IMR-90 (cell line): Measurements from ENCODE around the gene CRIM1. TPM values are rescaled to one million over a fixed set of nuclear protein-coding genes. Genes with fewer than 3 reads are reported as not detected.

ENCODE experiments used
- ATAC-seq: fragments of 200-7000 bp; cut with Tn5 transposase; 2 replicates; pipeline ENCODE4 v1.9.1; 2020; ENCODE audit warnings: low read depth, mild to moderate bottlenecking, moderate library complexity
- BruUV-seq: library from RNA; stranded (reverse); fragments of 400-500 nt; replicated peaks from 2 replicates; lab custom pipeline; 2021; lab: Mats Ljungman, UMichigan
- CTCF ChIA-PET: fragments of 300-600 bp; formaldehyde crosslinking; extraction: SDS; loops from one replicate; lab custom pipeline; 2021; ENCODE audit warnings: antibody characterized with exemption; lab: Yijun Ruan, JAX
- POLR2A ChIA-PET: fragments of 300-600 bp; sonication (Branson Sonifier 250); formaldehyde crosslinking; loops from one replicate; lab custom pipeline; 2022; ENCODE audit warnings: antibody characterized with exemption; ENCODE audit not compliant: unreplicated experiment; lab: Charles Lee
- DNase-seq: peaks from one replicate; pipeline ENCODE4 v3.0.0; 2013
- H2AFZ ChIP-seq: replicated peaks from 2 replicates; pipeline ENCODE3; 2013; ENCODE audit warnings: low read length, mild to moderate bottlenecking; ENCODE audit not compliant: poor library complexity
- H2AK5ac ChIP-seq: 2 replicates; pipeline ENCODE4 v1.6.1; 2013; ENCODE audit warnings: low read depth, low read length, inconsistent platforms
- H2AK9ac ChIP-seq: replicated peaks from 2 replicates; pipeline ENCODE3; 2013; ENCODE audit warnings: mild to moderate bottlenecking, low read depth, low read length, moderate library complexity; ENCODE audit not compliant: poor library complexity
- H2BK120ac ChIP-seq: 2 replicates; pipeline ENCODE4 v1.6.1; 2013; ENCODE audit warnings: low read depth, low read length, inconsistent platforms
- H2BK15ac ChIP-seq: 3 replicates; pipeline ENCODE4 v1.6.1; 2013; ENCODE audit warnings: low read depth, low read length, inconsistent platforms
- H2BK20ac ChIP-seq: 2 replicates; pipeline ENCODE4 v1.6.1; 2013; ENCODE audit warnings: low read depth, mild to moderate bottlenecking, inconsistent platforms, low read length, moderate library complexity
- H2BK5ac ChIP-seq: 2 replicates; pipeline ENCODE4 v1.6.1; 2013; ENCODE audit warnings: mild to moderate bottlenecking, low read depth, low read length, inconsistent platforms; ENCODE audit not compliant: poor library complexity, severe bottlenecking
- H3K14ac ChIP-seq: replicated peaks from 2 replicates; pipeline ENCODE4 v1.6.1; 2013; ENCODE audit warnings: low read depth, low read length, inconsistent platforms
- H3K18ac ChIP-seq: 2 replicates; pipeline ENCODE4 v1.6.1; 2013; ENCODE audit warnings: low read depth, low read length, control low read depth
- H3K23ac ChIP-seq: 2 replicates; pipeline ENCODE4 v1.6.1; 2013; ENCODE audit warnings: low read depth, low read length, inconsistent platforms
- H3K27ac ChIP-seq: 2 replicates; pipeline ENCODE4 v1.5.1; 2013; ENCODE audit warnings: mild to moderate bottlenecking, control low read depth, low read length; ENCODE audit not compliant: insufficient read depth
- H3K27me3 ChIP-seq: 2 replicates; pipeline ENCODE4 v1.6.1; 2013; ENCODE audit warnings: low read length; ENCODE audit not compliant: control insufficient read depth, insufficient read depth
- H3K36me3 ChIP-seq: 2 replicates; pipeline ENCODE4 v1.6.1; 2013; ENCODE audit warnings: low read length, mixed read lengths; ENCODE audit not compliant: control insufficient read depth, insufficient read depth
- H3K4ac ChIP-seq: 2 replicates; pipeline ENCODE4 v1.6.1; 2013; ENCODE audit warnings: low read depth, low read length, inconsistent platforms
- H3K4me1 ChIP-seq: 2 replicates; pipeline ENCODE4 v1.6.1; 2013; ENCODE audit warnings: low read length, mixed read lengths; ENCODE audit not compliant: control insufficient read depth, insufficient read depth
- H3K4me2 ChIP-seq: 2 replicates; pipeline ENCODE4 v1.6.1; 2013; ENCODE audit warnings: low read depth, mild to moderate bottlenecking, control low read depth, low read length, moderate library complexity
- H3K4me3 ChIP-seq: 2 replicates; pipeline ENCODE4 v1.5.1; 2013; ENCODE audit warnings: low read depth, mild to moderate bottlenecking, control low read depth, low read length, moderate library complexity; ENCODE audit not compliant: insufficient read depth
- H3K56ac ChIP-seq: 2 replicates; pipeline ENCODE4 v1.6.1; 2013; ENCODE audit warnings: low read length, inconsistent platforms; ENCODE audit not compliant: insufficient read depth; ENCODE audit errors: extremely low read depth
- H3K79me1 ChIP-seq, 2 experiments: 2 replicates each; pipeline ENCODE4 v1.6.1; 2013; ENCODE audit warnings: low read length in 2 of 2, inconsistent platforms in 1 of 2, low read depth in 1 of 2
- H3K9ac ChIP-seq: 2 replicates; pipeline ENCODE4 v1.6.1; 2013; ENCODE audit warnings: low read depth, low read length, control low read depth
- H3K9me1 ChIP-seq: 2 replicates; pipeline ENCODE4 v1.6.1; 2013; ENCODE audit warnings: low read length, inconsistent platforms; ENCODE audit not compliant: insufficient read depth
- H3K9me3 ChIP-seq: 2 replicates; pipeline ENCODE4 v1.6.1; 2013; ENCODE audit warnings: low read length; ENCODE audit not compliant: control insufficient read depth, insufficient read depth
- H4K20me1 ChIP-seq: 2 replicates; pipeline ENCODE4 v1.6.1; 2013; ENCODE audit warnings: low read length, inconsistent platforms; ENCODE audit not compliant: insufficient read depth
- H4K5ac ChIP-seq: 2 replicates; pipeline ENCODE4 v1.6.1; 2013; ENCODE audit warnings: mild to moderate bottlenecking, low read depth, low read length, control low read depth
- H4K8ac ChIP-seq, 2 experiments: 2 replicates each; pipeline ENCODE4 v1.6.1; 2013; ENCODE audit warnings: low read depth in 2 of 2, low read length in 2 of 2, control low read depth in 1 of 2, inconsistent platforms in 1 of 2
- H4K91ac ChIP-seq: 2 replicates; pipeline ENCODE4 v1.6.1; 2013; ENCODE audit warnings: low read depth, low read length, inconsistent platforms; ENCODE audit not compliant: insufficient read depth
- BHLHE40 ChIP-seq: fragments of 150-350 bp; IDR thresholded peaks from 2 replicates; pipeline ENCODE4 v1.6.1; 2016; ENCODE audit warnings: mild to moderate bottlenecking, low read depth, low read length
- CHD1 ChIP-seq: IDR thresholded peaks from 2 replicates; pipeline ENCODE4 v1.6.1; 2012; ENCODE audit warnings: low read depth, low read length, improper control_type of control experiment
- FOS ChIP-seq: fragments of 150-350 bp; IDR thresholded peaks from 2 replicates; pipeline ENCODE4 v1.6.1; 2016; ENCODE audit warnings: low read depth, low read length
- MAFK ChIP-seq: IDR thresholded peaks from 2 replicates; pipeline ENCODE4 v1.6.1; 2012; ENCODE audit warnings: low read depth, low read length, improper control_type of control experiment
- MAZ ChIP-seq: IDR thresholded peaks from 2 replicates; pipeline ENCODE4 v1.6.1; 2012; ENCODE audit warnings: low read depth, mild to moderate bottlenecking, low read length, improper control_type of control experiment, moderate library complexity, borderline replicate concordance
- NFE2L2 ChIP-seq: fragments of 150-350 bp; IDR thresholded peaks from 2 replicates; pipeline ENCODE4 v1.6.1; 2016; ENCODE audit warnings: low read depth, mild to moderate bottlenecking, low read length
- POLR2A ChIP-seq: IDR thresholded peaks from 2 replicates; pipeline ENCODE4 v1.6.1; 2012; ENCODE audit warnings: mild to moderate bottlenecking, low read depth, low read length
- RAD21 ChIP-seq: IDR thresholded peaks from 2 replicates; pipeline ENCODE4 v1.6.1; 2012; ENCODE audit warnings: low read length, improper control_type of control experiment
- RCOR1 ChIP-seq: IDR thresholded peaks from 2 replicates; pipeline ENCODE4 v1.6.1; 2012; ENCODE audit warnings: mild to moderate bottlenecking, low read length, improper control_type of control experiment; ENCODE audit not compliant: insufficient replicate concordance
- RFX5 ChIP-seq: IDR thresholded peaks from 2 replicates; pipeline ENCODE4 v1.8.0; 2012; ENCODE audit warnings: low read depth, mild to moderate bottlenecking, low read length, moderate library complexity
- SMC3 ChIP-seq: fragments of 150-350 bp; IDR thresholded peaks from 2 replicates; pipeline ENCODE4 v1.6.1; 2016; ENCODE audit warnings: low read depth, mild to moderate bottlenecking, antibody characterized with exemption, low read length, moderate library complexity
- WGBS, 2 experiments: methylation state at CpG; one replicate each; pipeline versions ENCODE4 v1.1.5 to v1.1.7; 2013; ENCODE audit warnings: missing lambda C conversion rate in 2 of 2; ENCODE audit not compliant: insufficient read length in 1 of 2; ENCODE audit errors: extremely low coverage in 2 of 2; 5-methylcytosine and 5-hydroxymethylcytosine counted together
- dilution Hi-C: fragments of 300-500 bp; cut with HindIII; formaldehyde crosslinking; loops from one replicate; pipeline ENCODE4 v1.14.3; 2018; ENCODE audit warnings: low sequenced_read_pairs; ENCODE audit not compliant: unreplicated experiment
- in situ Hi-C: fragments of 300-500 bp; cut with MboI; formaldehyde crosslinking; loops from 3 replicates; pipeline ENCODE4 v1.14.3; 2019; ENCODE audit warnings: low sequenced_read_pairs, inconsistent platforms, mixed read lengths
- intact Hi-C: fragments of 100-400 bp; cut with micrococcal nuclease; formaldehyde crosslinking; loops from 2 replicates; pipeline ENCODE4 v1.10.0; 2022
- polyA plus RNA-seq, 3 experiments: library from polyadenylated mRNA; depleted of rRNA; stranded (reverse); fragments of >200 nt; gene quantifications; 2 replicates each; pipeline ENCODE4 v1.2.3, GENCODE V29; 2012; ENCODE audit warnings: low replicate concordance in 1 of 3
- total RNA-seq: library from RNA; depleted of rRNA; stranded (reverse); fragments of >200 nt; gene quantifications from 2 replicates; pipeline ENCODE4 v1.2.3, GENCODE V29; 2012
- TF ChIP-seq, protein P1 (sequence below): fragments of 150-350 bp; IDR thresholded peaks from 2 replicates; pipeline ENCODE4 v1.6.1; 2017; ENCODE audit warnings: mild to moderate bottlenecking, antibody characterized with exemption, low read length, low read depth
- TF ChIP-seq, protein P2 (sequence below): conservative IDR thresholded peaks from 2 replicates; pipeline ENCODE4 v1.5.1; 2012; ENCODE audit warnings: mild to moderate bottlenecking, low read depth, low read length, improper control_type of control experiment

The CRIM1 gene
- total and polyA plus RNA-seq, 2 of the 4 experiments (the other 2 are of a cell fraction) = 285 to 490 TPM

DNA sequence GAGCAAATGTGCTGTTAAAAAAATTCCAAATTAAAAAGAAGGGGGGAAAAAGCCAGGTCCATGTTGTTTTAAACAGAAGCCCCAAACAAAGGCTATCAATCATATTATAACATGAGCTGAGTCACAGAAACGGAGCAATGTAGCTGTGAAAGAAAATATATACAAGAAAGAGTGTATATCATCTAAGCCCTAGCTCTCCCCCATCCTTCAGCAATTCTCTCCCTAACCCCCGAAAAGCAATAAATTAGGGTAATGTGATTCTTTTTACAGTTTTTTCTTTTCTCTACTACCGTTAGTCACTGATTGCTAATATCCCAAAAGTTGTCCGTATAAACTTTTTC, 217.1 kb downstream of the CRIM1 start:
- H3K79me1 ChIP-seq = peaks cover 17 to 36% of the 10 kb centered on the region in 2 experiments; a peak in 3 of 4 replicates
- H2AK5ac ChIP-seq = no peak overlapping the region
- H3K9me3 ChIP-seq = no peaks in the 10 kb centered on the region
- no peak overlapping the region for H3K4me3 ChIP-seq
- H4K8ac ChIP-seq = peak overlapping the region in 1 of 2 experiments; percentile 5; a peak in 1 of 4 replicates
- peaks cover 4% of the 10 kb centered on the region; the same call in 1 of the 2 replicates for H3K4me1 ChIP-seq
- intact Hi-C loops = no loop called here
- no peak overlapping the region for H3K14ac ChIP-seq
- ChIA-PET CTCF (no interaction called here), POLR2A (interaction anchor here (0.9 kb wide), 1 partner anchor 10 kb away, joined by 8 read pairs; no protein-coding TSS in a partner anchor)
- H3K18ac ChIP-seq = no peak overlapping the region
- no peaks in the 10 kb centered on the region for H4K20me1 ChIP-seq
- no peak overlapping the region for H2BK15ac ChIP-seq
- BruUV-seq = no TSS peak
- DNase-seq (no peak), ATAC-seq (no peak)
- peak overlapping the region; percentile 17; the same call in 1 of the 2 replicates for H4K5ac ChIP-seq
- no peak overlapping the region for H2BK120ac ChIP-seq
- no peak overlapping the region for H3K56ac ChIP-seq
- H2BK20ac ChIP-seq = no peak overlapping the region
- H3K9ac ChIP-seq = no peak overlapping the region
- TF ChIP-seq CHD1 (no peak), POLR2A (no peak), RAD21 (no peak), BHLHE40 (no peak), FOS (no peak), MAFK (no peak), MAZ (no peak), RFX5 (no peak), RCOR1 (no peak), SMC3 (no peak), NFE2L2 (no peak)
- TF ChIP-seq, protein P1, sequence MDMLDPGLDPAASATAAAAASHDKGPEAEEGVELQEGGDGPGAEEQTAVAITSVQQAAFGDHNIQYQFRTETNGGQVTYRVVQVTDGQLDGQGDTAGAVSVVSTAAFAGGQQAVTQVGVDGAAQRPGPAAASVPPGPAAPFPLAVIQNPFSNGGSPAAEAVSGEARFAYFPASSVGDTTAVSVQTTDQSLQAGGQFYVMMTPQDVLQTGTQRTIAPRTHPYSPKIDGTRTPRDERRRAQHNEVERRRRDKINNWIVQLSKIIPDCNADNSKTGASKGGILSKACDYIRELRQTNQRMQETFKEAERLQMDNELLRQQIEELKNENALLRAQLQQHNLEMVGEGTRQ = no peak
- TF ChIP-seq, protein P2, sequence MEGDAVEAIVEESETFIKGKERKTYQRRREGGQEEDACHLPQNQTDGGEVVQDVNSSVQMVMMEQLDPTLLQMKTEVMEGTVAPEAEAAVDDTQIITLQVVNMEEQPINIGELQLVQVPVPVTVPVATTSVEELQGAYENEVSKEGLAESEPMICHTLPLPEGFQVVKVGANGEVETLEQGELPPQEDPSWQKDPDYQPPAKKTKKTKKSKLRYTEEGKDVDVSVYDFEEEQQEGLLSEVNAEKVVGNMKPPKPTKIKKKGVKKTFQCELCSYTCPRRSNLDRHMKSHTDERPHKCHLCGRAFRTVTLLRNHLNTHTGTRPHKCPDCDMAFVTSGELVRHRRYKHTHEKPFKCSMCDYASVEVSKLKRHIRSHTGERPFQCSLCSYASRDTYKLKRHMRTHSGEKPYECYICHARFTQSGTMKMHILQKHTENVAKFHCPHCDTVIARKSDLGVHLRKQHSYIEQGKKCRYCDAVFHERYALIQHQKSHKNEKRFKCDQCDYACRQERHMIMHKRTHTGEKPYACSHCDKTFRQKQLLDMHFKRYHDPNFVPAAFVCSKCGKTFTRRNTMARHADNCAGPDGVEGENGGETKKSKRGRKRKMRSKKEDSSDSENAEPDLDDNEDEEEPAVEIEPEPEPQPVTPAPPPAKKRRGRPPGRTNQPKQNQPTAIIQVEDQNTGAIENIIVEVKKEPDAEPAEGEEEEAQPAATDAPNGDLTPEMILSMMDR = no peak
- H3K23ac ChIP-seq = no peak overlapping the region
- no peak overlapping the region for H2AK9ac ChIP-seq
- H3K9me1 ChIP-seq = no peaks in the 10 kb centered on the region
- H3K27me3 ChIP-seq = no peaks in the 10 kb centered on the region
- in situ Hi-C loops = no loop called here
- dilution Hi-C loops = no loop called here
- WGBS, 2 experiments = no CpG with 5 or more reads among the region's 4 CpGs
- no peak overlapping the region for H3K4ac ChIP-seq
- H2AFZ ChIP-seq = no peak overlapping the region
- no peak overlapping the region for H3K27ac ChIP-seq
- H4K91ac ChIP-seq = no peak overlapping the region
- H3K36me3 ChIP-seq = peaks cover 13% of the 10 kb centered on the region
- H2BK5ac ChIP-seq = peak overlapping the region; percentile 25
- H3K4me2 ChIP-seq = no peak overlapping the region
